ENCODE measurements around the gene ANKRD31.
A peak's percentile ranks its signal among the peaks of the same experiment; 100 is the strongest.
"Not testable (repeated sequence)": the region's sequence is repeated elsewhere in the genome, so short reads cannot be mapped to it uniquely, and the experiment has no call there.

The ANKRD31 gene

DNA sequence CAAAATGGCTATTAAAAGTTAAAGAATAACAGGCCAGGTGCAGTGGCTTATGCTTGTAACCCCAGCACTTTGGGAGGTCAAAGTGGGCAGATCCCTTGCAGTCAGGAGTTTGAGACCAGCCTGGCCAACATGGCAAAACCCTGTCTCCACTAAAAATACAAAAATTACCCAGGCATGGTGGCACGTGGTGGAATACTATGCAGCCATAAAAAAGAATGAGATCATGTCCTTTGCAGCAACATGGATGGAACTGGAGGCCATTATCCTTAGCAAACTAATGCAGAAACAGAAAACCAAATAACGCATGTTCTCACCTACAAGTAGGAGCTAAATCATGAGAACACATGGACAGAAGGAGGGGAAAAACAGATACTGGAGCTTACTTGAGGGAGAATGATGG, 15.9 kb downstream of the ANKRD31 start:
- not testable (repeated sequence) for DNase-seq

DNA sequence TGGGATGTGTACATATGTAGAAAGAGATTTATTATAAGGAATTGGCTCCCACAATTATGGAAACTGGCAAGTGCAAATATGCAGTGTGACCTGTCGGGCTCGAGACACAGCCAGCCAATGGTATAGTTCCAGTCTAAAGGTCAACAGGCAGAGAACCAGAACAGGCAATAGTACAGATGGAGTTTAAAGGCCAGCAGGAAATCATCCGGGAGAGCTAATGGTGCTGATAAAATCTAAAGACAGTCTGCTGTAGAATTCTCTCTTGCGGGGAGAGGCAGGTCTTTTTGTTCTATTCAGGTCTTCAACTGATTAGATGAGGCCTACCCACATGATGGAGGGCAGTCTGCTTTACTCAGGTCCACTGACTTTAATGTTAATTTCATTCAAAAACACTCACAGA, 21.8 kb downstream of the ANKRD31 start:
- DNase-seq = no peak

- DNase-seq = no peak
These were observed 22.3 kb downstream of the ANKRD31 start for GRCh38 chr5:75214409-75214808.

DNA sequence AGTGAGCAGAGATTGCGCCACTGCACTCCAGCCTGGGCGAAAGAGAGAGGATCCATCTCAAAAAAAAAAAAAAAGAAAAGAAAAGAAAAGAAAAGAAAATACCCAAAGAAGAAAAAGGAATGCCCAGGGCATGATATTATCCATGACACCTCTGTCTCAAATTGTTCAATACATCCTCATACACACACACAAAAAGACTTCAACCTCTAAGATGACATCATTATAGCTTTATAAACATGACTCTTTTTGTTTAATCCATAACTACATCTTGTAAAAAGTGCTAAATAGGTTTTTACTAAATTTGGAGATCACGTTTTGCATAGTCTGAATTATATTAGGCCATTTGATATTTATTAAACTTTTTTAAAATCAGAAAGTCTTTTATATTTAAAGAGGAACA, 33.1 kb downstream of the ANKRD31 start:
- DNase-seq = no peak

GRCh38 chr5:75202935-75203334, 33.7 kb downstream of the ANKRD31 start:
- no peak for DNase-seq

- DNase-seq = no peak
These were observed 35.9 kb downstream of the ANKRD31 start for GRCh38 chr5:75200776-75201175.

DNA sequence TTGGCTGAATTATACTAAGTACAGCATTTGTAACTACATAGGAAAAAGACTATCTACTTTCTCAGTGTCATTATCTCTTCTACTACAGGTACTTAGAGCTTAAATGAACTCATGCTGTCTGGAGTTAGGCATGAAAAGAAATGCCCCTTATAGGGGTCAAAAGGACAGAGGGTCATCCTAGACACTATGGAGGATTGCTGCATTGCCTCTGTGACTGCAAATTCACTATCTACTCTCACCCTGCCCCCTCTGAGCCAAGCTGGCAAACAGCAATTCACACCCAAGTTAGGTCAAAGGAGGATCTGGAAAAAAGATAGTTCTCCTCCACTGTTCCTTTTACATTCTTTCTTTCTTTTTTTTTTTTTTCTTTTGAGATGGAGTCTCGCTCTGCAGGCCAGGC, 36.7 kb downstream of the ANKRD31 start:
- no peak for DNase-seq

DNA sequence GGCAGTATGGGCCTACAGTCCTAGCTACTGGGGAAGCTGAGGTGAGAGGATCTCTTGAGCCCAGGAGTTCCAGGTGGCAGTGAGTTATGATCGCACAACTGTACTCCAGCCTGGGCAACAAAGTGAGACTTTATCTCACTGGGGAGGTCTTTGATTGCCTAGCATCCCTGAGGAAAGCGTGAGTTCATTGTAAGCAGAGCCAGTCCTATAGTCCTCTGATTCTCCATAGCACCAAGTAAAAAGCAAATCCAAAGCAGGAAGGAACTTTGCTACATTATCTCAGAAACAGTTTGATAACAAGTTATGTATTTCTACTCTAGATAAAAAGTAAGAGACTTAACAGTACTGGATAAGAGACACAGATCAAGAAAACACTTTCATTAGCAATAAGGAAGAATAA, 37.6 kb downstream of the ANKRD31 start:
- DNase-seq = no peak

- no peak for DNase-seq
These were observed 38.9 kb downstream of the ANKRD31 start for GRCh38 chr5:75197745-75198144.

DNA sequence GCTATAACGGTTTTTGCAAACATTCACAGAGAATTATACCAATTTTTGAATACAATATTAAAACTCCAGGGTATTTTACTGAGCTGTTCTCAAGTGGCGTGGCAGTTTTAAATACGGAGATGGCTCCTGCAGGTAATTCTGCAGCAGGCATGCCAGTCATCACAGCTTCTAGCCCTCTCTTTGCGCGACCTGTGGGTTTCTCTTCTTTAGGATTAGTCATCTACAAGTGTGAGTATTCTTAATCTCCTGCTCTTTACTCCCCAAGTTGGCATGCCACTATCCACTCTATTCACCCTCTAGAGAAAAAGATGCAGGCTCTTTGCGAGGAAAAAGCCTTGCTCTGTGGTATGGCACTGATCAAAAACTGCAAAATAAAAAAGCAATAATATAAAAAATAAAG, 43.9 kb downstream of the ANKRD31 start:
- DNase-seq = no peak

GRCh38 chr5:75192264-75192663, 44.4 kb downstream of the ANKRD31 start:
- no peak for DNase-seq

DNA sequence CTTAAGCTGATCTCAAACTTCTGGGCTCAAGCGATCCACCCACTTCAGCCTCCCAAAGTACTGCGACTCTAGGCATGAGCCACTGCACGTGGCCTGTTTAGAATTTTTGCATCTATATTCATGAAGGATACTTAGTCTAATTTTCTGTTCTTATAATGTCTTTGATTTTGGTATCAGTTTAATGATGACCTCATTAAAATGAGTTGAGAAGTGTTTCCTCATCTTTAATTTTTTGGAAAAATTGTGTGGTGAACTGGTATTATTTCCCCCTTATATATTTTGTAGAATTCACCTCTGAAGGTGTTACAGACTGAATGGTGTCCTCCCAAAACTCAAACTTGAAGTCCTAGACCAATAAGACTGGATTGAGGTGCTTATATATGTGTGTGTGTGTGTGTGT, 46.5 kb downstream of the ANKRD31 start:
- DNase-seq = no peak

DNA sequence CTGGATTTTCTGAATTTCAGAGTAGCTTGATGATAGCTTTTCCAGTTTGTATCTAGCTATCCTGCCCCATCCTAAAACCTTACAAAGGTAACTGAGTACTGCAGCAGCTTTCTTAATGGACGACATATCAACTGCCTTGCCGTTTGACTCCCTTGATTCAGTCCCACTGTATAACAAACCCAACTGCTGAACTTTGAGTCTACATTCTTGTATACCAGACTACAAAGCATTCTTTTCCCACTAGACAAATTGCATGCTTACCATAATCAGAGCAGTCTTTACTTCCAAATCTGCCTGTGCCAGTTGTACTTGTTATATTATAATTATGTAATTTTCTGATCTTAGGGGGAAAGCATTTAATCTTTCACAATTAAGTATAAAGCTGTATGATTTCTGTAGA, 47.3 kb downstream of the ANKRD31 start:
- DNase-seq = no peak

- no peak for DNase-seq
These were observed 50.9 kb downstream of the ANKRD31 start for GRCh38 chr5:75185763-75186162.

GRCh38 chr5:75176009-75176408, 60.7 kb downstream of the ANKRD31 start:
- not testable (repeated sequence) for DNase-seq

DNA sequence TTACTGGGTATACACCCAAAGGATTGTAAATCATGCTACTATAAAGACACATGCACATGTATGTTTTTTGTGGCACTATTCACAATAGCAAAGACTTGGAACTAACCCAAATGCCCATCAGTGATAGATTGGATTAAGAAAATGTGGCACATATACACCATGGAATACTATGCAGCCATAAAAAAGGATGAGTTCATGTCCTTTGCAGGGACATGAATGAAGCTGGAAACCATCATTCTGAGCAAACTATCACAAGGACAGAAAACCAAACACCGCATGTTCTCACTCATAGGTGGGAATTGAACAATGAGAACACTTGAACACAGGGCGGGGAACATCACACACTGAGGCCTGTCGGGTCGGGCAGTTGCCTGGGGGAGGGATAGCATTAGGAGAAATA, 61.8 kb downstream of the ANKRD31 start:
- DNase-seq = not testable (repeated sequence)

DNA sequence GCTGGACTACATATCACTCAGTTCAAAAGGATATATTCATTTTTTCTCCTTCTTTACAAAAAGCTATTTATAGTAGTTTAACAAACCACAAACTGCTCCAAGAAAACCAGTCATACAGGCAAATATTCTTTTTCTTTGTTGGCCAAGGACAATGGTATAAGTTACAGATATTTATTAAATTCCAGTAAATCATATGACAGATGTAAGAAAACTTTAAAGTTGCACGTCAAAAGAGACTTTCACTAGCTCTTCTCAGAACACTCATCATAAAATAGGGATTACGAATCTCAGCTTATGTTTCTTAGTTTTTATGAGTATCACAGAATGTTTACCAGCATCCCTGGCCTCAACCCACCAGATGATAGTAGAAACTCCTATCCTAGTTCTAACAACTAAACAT, 67.2 kb downstream of the ANKRD31 start:
- no peak for DNase-seq

- DNase-seq = no peak
These were observed 68.5 kb downstream of the ANKRD31 start for GRCh38 chr5:75168026-75168735.

DNA sequence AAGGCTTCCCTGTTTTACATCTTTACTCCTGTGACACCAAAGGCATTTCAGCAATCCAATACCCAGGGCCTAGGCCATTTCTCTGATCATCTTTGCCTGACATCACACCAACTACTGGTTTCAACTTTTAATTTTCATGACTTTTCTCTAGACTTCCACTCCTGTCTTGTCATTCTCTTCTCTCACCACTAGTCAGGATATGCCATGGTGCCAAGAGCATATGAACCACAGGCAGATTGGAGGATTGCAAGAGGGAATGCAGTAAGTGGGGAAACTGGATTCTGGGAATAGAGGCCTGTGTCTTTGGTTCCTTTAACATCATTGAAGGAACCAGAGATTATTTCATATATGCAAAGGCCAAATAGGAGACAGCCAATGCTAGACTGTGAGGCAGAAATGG, 69.3 kb downstream of the ANKRD31 start:
- DNase-seq = peak; percentile 10 to 48

DNA sequence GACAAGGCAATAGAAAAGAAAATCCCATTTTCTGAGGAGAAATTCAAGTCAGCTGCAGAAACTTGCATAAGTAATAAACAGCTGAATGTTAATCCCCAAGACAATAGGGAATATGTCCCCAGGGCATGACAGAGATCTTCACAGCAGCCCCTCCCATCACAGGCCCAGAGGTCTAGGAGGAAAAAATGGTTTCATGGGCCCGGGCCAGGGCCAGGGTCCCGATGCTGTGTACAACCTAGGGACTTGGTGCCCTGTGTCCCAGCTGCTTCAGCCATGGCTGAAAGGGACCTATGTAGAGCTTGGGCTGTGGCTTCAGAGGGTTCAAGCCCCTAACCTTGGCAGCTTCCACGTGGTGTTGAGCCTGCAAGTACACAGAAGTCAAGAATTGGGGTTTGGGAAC, 75.2 kb downstream of the ANKRD31 start:
- not testable (repeated sequence) for DNase-seq

GRCh38 chr5:75156585-75156984, 80.1 kb downstream of the ANKRD31 start:
- DNase-seq = no peak

DNA sequence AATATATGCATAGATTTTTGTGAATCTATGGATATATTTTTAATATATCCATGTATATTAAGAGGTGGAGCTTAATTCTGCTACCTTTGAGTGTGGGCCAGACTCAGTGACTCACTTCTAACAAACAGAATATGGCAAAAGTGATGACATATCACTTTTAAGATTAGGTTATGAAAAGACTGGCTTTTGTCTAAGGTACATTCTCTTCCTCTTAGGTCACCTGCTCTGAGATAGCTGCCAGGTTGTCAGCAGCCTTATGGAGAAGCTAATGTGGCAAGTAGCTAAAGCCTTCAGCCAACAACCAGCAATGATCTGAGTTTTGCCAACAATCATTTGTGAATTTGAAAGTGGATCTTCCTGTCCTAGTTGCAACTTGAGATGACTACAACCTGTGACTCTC, 83.8 kb downstream of the ANKRD31 start:
- no peak for DNase-seq

DNA sequence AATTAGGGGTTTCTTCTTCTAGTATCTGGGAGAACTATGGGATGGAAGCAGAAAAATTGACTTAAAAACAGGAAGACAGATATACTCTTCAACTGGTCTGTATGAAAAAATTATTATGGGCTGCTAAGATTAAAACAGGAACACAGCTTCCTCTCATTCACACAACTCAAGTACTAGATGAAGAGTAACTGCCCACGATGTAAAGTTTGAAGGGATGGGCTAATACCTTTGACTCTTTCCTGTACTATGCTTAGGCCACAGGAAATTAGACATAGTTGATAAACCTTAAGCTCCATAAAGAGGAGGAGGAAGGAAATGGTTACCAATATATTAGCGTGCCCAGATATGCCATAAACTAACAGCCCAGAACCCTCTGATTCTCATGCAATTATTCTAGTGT, 88.6 kb downstream of the ANKRD31 start:
- DNase-seq = no peak

GRCh38 chr5:75142566-75143136, 94.0 kb downstream of the ANKRD31 start:
- no peak for DNase-seq

DNA sequence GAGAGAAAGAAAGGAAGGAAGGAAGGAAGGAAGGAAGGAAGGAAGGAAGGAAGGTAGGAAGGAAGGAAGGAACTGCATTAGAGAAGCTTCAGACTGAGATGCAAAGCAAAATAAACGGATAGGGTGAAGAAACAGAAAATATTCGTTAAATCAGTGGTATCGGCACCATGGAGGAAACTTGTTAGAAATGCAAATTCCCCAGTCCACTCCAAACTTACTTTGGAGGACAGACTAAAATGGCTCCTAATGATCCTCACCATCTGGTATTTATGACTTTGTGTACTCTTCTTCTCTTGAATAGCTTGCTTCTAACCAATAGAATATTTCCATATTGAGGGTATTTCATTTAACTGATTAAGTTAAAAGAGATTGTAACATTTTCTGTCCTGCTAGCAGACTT, 96.4 kb downstream of the ANKRD31 start:
- DNase-seq = no peak
